DMS153 treated with DMSO at 0.1 percent for 48 hours (cell line): ENCODE measurements around the gene OLFML2B.

Source experiments
- DNase-seq: peaks from one replicate; lab custom pipeline; 2025; ENCODE audit not compliant: unreplicated experiment; lab: John Stamatoyannopoulos, UW

The OLFML2B gene

DNA sequence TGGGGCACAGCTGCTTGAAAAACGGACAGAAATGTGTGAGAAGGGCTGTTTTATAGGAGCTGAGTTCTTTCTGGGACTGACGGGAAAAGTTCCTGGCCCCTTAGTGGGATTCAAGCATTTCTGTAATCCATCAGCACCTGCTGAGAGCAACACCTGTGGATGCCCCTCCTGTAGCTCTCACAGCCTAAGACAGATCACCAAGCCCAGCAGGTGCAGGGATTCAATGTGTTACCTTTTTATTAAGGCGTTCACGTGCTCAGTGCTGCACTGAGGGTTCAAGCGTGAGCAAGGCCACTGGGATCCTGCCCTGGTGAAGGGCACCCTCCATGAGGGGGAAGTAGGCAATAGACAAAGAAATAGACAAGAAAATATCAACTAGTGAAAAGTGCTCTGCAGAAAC lies 14.9 kb downstream of the OLFML2B start:
- DNase-seq, result no peak

DNA sequence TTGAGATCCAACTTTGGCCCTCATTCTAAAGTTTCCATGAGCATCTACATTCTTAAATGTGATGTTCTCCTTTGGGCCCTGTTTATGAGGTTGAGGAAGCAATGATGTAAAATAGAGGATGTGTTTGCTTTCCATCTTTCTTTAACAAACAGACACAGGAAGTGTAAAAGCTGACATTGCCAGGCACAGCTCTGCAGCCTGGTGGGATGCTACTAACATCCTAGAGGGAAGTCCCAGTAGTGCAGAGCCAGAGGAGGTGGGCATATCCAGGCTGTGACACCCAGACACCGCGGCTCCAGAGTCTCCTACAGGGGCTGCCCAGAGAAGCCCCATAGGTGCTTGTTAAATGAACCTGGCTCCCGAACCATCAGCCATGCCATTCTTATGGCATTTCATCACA lies 16.2 kb downstream of the OLFML2B start:
- DNase-seq, result no peak

DNA sequence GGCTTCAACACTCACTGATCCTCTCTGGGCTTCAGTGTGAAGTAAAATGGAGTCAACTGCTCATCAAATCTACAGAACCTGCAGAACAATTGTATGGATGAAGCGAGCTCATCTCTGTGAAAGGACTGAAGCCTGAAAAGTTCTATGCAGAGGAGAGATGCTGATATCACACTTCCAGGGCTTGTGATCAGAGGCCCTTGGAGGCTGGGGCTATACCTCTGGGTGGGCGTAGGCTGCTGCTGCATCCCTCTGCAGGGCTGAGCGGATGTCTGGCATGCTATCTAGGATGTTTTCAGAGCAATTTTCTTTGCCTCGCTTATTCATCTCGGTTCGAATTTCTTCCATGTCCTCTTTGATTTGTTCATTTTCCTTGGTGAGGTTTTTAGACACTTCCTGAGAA lies 17.6 kb downstream of the OLFML2B start:
- no peak for DNase-seq

DNA sequence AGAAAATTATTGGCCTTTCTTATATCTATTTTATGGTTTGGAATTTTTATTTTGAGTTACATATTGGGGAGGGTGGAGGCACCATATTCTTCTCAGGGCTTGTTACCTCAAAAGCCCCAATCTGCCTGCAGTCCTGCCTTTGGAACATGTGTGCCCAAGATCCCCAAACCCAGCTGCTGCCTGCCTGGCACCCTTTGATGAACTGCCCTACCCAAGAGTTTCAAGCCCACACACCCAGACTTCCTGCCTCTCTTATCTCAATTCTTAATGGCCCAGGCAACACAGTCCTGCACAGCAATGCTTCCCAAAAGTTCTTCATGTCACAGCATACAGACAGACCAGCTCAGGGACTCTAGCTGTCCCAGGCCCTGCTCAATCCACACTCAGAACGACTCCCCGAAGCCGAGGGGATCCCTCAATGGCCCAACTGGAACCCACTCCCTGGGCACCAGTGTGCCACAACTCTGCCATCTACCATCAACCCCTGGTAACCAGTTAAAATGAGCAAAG lies 19.2 kb downstream of the OLFML2B start:
- DNase-seq, result no peak

DNA sequence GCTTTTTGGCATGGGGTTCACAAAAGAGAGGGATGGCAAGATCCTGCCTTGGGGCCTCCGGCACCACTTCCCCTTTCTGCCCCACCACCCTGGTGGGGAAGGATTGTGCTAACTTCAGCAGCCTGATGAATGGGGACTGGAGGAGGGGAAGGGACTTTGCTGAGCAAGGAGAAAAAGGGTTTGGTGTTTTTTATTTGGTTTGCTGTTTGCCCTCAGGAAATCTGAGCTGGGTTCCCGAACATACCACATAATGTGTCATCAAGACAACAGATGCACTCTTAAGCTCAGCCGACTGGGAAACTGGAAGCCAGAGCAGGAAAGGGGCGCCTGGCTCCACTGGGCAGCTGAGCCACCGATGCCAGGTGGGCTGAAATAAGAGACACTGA lies 19.8 kb downstream of the OLFML2B start:
- peak; percentile 51 for DNase-seq

DNA sequence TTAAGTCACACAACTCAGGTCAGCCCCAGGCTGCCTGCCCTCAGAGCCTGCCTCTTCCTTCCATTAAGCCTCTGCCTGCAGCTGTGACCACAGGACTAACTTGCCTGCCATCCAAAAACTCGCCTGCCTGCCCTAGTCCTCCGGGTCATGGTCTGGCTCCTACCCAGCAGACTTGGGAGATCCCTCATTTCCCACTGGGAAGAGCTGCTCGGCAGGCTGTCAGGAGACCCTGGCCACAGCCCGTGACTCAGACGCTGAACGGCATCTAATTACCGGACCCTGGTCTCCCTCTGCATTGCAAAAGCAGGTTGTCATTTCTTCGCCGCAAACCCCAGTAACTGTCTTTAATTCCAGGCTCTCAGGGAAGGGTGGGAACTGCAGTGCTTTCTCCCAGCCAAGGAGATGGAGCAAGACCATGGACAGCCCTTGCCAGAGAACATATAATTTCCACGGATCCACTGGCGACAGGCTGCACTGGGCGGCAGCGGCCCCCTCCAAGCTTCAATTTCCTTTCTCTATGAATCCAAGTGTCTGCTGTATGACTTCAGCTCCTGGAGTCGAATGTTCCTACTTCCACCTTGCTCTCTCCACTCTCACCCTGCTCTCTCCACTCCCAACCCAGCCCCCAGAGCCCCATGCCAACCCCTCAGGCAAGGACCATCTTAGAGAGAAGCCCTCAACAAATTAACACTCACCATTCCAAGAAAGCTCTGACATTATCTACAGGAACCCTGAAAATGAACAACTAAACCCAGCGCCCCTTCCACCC lies 20.4 kb downstream of the OLFML2B start:
- DNase-seq, result no peak

DNA sequence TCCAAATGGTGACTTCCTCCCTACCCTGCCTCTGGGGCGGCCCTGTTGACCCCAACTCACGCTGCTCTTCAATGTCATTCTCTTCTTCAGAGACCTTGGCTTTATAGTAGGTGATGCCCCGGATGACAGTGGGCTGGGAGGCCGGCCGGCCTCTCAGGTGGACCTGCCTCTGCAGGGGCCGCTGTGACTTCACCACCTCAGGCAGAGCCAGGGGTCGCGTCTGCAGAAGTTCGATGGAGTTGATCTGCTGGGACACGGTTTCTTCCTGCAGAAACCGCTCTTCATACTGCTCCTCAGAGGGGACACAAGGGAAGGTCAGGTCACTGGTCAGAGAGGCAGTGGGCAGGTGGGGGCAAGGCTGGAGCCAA lies 23.6 kb downstream of the OLFML2B start:
- no peak for DNase-seq

DNA sequence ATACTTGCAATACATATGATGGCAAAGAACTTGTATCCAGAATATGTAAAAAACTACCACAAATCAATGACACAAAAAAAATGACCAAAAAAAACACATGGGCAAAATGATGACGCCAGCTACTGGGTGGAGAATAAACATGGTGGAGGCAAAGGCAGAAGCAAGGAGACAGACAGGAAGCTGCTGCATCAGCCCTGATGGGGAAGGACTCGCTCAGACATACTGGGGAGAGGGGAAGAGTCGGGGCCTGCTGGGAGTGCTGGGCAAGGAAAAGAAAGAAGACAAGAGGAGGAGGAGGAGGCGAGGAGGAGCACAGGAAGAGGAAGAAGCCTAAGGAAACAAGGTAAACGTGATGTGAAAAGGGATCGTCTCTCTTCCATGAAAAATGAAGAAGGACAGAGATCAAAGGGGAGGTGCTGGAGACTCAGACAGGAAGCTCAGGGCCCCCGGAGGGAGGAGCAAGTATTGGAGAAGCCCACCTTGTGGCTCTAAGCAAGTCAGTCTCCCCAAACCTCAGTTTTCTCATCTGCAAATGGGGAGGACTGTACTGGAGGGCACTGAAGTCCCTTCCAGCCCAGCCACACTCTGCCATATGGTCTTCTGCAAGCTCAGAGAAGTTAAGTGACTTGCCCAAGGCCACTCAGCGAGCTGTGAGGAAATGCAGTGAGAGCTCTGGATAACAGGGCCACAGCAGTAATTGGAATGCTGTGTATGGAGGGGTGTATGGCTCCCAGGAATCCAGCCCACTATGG lies 24.2 kb downstream of the OLFML2B start:
- no peak for DNase-seq

DNA sequence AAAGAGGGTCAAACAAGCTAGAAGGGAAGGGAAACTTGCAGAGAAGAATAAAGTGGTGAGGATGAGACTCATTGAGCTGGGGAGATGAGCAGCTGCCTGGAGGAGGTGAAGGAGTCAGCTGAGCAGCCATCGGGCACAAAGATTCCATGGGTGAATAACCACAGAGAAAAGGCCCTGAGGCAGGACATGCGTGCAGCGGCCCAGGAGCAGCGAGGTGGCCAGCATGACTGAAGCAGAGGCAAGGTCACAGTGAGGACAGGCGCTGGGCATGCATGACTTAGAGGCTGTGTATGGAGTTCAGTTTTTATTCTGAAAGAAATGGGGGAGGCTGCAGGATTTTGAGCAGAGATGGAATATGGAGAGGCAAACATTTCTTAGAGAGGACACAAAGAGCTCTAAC lies 24.9 kb downstream of the OLFML2B start:
- no peak for DNase-seq

DNA sequence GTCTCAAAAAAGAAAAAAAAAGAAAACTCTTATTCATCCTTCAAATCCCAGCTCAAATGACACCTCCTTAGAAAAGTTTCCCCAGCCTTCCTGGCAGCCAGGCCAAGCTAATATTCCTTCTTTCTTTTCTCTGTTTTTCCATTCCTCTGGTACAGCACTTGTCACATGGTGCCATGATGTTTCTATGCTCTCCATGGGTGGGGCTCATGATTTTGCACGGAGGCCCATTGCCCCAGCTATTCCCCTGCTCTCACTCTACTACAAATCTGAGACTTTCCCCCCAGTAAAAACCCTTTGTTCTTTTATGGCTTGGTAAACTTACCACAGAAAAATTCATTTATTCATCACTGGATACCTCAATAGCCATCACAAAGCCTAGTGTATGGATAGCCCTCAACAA lies 26.5 kb downstream of the OLFML2B start:
- no peak for DNase-seq

DNA sequence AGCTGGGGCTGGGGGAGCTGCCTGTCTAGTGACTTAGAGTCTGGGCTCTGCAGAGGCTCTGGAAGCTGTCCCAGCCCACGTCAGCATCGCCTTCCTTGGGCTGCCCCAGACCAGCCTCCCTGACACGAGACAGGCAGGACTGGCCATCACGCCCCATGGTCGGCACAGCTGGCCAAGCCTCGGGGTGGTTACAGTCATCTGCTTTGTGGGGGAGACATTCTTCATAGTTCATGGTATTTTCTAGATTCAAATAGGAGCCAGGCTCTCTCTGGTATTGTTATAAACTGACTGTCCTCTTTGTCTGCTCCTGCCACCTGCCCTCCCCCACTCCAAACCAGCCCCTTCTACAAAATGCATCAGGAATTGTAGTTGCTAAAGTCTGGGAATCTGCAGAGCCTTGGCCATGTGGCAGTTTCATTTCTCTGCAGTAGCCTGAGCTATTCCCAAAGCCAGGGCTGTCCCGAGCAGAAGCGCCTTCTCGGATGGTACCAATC lies 29.4 kb downstream of the OLFML2B start:
- DNase-seq, result no peak

DNA sequence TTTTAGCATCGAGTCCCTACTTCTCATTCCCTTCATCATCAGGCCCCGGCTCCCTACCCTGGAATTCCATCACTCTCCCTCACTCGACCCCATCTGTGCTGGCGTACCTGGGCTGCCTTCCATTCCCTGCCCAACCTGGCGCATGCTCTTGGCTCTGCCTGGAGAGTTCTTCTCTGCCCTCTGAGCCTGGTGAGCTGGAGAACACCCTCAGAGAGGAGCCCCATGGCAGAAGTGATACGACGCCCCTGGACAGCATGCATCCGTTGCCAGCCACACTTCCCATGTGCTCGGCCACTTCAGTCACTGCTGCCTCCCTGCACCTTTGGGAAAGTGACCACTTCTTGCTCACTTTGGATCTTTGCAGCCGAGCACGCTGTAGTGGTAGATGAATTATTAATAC lies 30.1 kb downstream of the OLFML2B start:
- DNase-seq, result no peak

DNA sequence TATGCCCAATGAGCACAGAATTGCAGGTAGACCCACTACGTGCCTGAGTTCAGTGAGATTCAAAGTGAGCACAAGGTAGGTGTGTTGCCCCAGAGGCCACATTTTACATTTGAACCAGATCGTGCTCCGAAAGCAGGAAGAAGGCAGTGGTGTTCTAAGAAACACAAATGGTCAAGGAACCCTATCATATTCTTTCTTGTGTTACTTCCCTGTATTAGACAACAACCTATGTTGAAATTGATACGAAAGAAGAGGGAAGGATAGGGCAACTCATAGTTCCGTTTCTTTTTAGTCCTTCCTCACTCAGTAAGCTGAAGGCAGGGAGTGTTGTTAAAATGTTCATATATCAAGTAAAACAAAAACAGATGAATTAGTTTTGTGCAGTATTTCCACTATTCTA lies 33.9 kb downstream of the OLFML2B start:
- no peak for DNase-seq

DNA sequence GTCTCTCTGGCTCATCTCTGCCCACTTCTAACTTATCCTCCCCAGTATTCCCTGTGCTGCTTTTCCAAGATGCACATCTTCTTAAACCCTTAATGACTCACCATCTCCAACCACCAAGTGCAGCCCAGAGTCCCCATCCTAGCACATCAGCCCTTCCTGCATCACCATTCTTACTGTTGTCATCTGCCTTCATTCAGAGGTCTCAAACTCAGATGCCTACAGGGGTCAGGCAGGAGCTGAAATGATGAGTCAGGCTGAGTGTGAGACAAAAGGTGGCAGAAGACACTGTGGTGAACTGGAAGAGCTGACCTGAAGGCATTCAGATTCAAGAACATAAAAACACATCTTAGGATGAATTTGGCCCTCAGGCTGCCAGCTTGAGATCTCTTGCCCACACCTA lies 34.6 kb downstream of the OLFML2B start:
- DNase-seq, result no peak

DNA sequence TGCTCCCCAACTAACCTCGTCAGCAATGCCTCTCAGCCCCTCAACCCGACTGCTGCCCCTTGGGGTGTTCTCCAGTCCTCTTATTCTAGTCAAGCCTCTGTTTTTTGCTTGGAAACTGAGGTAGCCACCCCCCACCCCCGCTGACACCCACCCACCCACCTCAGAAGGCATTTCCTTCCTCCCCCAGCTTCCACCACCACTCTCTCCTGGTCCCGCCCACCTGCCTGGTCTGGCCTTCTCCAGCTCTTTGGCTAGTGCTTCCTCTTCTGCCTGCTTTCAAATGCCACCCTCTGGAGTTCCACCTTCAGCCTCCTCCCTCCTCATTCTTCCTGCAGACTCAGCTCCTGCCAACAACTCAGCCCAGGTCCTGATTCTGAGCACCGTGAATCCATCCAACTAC lies 35.3 kb downstream of the OLFML2B start:
- no peak for DNase-seq

DNA sequence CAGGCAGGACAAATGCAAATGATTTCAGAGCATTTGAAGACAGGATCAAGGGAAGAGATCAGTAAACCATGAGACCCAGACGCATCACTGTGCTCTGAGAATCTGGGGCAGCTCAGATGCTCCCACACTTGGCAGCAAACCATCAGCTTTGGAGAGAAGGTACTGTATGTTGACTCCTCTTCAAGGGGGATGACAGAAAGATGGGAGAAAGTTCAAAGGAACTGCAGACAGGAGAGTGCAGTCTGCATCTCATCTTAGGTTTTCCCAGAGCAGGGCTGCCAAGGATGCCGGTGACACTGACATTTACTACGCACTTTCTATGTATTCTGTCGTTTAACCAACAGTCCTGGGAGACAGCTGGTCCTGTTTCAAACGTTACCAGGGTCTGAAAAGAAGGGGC lies 35.8 kb downstream of the OLFML2B start:
- no peak for DNase-seq

DNA sequence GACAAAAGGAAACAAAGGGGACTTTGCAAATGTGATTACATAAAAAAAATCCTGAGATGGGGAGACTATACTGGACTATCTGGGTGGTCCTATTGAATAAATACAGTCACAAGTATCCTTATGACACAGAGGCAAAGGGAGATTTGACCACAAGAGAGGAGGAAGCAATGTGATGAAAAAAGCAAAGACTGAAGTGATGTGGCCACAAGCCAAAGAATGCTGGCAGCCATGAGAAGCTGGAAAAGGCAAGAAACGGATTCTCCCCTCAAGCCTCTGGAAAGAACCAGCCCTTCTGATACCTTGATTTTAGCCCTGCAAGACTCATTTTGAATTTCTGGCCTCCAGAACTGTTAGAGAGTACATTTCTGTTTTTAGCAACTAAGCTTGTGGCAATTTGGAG lies 36.4 kb downstream of the OLFML2B start:
- no peak for DNase-seq

DNA sequence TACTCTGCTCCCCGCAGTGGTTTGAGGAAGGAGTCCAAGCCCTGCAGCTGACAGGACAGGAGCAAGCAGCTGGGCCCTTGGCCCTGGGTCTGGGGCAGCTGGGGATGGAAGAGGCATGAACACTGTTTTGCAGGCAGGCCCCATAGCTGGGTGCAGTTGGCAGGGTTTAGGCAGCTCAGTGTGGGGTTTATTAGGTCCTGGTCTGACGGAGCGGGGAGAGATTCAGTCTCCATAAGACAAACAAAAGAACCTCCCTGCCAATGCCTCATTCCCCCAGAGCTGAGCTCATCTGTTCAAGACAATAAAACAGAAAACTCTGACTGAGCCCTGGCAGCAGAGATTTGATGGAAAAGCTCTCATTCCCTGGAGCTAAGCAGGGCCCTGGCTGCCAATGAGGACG lies 37.3 kb downstream of the OLFML2B start:
- DNase-seq, result no peak

DNA sequence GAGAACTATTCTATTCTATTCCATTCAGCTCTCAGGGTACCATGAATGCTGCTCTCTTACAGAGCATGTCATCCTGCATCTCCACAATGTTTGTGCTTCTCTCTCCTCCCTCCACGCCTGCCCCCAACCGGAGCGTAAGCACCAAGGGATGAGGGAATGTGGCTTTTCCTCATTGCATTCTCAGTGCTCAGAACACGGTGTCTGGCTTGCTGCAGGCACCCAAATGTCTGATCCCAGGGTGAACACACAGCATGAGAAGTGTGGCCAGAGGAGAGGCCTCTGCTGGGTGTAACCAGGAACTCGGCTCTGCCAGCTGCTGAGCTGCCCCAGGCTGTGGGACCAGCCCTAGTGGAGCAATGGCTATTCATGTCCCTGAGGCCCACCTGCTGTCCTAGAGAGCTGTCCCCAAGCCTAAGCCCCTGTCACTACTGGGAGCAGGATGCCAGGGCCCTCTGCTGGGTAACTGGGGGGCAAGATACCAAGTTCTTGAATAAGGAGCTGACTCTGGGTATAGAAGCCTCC lies 38.3 kb downstream of the OLFML2B start:
- DNase-seq, result no peak

DNA sequence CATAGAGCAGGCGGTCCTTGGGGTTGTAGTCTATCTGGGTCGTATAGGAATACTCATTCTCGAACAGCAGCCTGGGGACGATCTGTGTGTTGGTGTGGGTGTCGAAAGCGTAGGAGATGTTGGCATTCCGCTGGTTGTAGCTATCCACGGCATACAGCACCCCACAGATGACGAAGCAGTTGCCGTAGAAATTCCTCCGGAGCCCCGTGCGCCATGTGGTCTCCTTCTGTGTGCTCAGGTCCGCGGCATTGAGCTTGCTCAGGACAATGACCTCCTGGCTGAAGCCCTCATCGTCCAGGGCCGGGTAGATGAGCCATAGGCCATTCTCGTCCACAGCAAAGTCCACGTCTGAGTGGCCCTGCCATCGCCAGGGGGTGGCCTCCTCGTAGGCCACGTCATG lies 39.9 kb downstream of the OLFML2B start:
- no peak for DNase-seq

DNA sequence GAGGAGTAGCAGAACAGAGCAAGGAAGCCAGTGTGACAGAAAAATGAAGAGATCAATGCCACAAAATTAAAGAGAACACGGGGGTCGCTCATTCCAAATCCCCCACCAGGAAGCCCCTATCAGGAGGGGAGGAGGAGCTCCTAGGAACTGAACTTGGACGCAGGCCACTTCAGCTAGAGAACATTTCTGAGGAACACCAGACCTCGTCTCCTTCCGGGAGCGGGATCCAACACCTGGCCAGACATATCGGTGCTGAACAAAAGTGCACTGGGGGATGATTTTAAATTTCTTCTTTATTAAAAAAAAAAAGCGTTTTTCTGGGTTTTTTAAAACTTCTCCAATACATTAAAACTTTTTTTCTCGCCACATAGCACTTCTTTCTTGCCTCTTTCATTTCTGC lies 40.8 kb downstream of the OLFML2B start:
- no peak for DNase-seq

DNA sequence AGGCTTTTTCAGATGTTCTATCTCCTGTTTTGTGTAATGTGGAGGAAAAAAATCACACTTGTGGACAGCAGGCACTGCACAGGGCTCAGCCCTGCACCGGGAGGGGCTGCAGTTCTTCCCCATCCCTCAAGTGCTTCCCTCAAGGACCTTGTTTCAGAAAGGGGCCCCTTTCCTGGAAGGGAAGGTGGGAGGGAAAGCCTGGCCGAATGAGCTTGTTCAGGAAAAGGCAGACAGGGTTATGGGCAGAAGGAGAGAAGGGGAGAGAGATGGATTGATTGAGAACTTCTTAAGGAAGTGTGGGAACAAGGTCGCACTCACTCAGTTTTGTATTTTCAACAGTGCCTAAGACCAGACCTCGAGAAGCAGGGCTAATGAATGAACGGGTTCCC lies 41.2 kb downstream of the OLFML2B start:
- no peak for DNase-seq
